Activated CD4-positive, alpha-beta T cell treated with anti-CD3 and anti-CD28 coated beads, Interleukin-2, amount 50 U/mL, for 16 hours (primary cell): ENCODE measurements around the gene ATF6.

Experiments used
- DNase-seq: peaks from one replicate; pipeline ENCODE4 v3.0.0-alpha.2; 2020

ATF6 gene

DNA sequence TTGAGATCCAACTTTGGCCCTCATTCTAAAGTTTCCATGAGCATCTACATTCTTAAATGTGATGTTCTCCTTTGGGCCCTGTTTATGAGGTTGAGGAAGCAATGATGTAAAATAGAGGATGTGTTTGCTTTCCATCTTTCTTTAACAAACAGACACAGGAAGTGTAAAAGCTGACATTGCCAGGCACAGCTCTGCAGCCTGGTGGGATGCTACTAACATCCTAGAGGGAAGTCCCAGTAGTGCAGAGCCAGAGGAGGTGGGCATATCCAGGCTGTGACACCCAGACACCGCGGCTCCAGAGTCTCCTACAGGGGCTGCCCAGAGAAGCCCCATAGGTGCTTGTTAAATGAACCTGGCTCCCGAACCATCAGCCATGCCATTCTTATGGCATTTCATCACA is 241.3 kb downstream of the ATF6 start:
- no peak for DNase-seq

GRCh38 chr1:162008799-162009198 is 242.7 kb downstream of the ATF6 start:
- no peak for DNase-seq

- no peak for DNase-seq
These were observed 243.5 kb downstream of the ATF6 start for GRCh38 chr1:162009501-162010174.

GRCh38 chr1:162010175-162010506 is 244.0 kb downstream of the ATF6 start:
- DNase-seq, result no peak

DNA sequence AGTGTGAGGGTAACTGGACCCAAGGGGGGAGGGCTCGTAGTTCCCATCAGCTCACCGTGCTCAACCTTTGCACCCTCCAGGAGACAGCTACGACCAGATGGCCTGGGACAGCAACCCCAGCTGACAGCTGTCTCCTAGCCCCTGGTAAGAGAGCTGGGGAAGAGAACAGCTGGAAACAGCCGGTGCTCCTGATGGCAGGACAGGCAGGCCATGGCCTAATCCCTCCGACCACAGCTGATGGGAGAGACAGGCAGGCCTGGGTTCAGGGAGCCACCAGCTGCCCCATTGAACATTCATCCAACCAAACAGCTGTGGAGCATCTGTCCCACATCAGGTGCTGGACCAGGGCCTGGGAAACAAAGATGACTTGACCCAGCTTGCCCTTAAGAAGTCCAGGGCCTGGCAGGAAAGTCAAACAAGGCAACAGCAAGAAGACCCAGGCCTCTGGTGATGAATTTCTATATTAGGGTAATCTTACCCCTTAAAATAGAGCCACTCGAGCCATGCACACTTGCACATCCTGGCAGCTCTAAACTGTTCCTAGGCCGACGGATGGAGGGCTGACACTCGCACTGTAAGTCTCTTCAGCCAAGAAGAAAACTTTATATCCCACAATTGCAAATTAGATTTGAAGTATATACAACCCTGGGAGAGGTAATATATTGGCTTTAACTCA is 245.4 kb downstream of the ATF6 start:
- DNase-seq, result no peak

- DNase-seq, result no peak
These were observed 247.2 kb downstream of the ATF6 start for GRCh38 chr1:162013289-162013688.
